Central memory CD8-positive, alpha-beta T cell (primary cell): ENCODE measurements around the gene NCCRP1.

Experiments used
- ATAC-seq: fragments of 150-1000 bp; cut with Tn5 transposase; replicated peaks from 2 replicates; pipeline ENCODE4 v1.10.0; 2022; ENCODE audit warnings: mild to moderate bottlenecking, moderate FRiP score, moderate number of reproducible peaks; ENCODE audit not compliant: poor library complexity, severe bottlenecking; ENCODE audit errors: extremely low read depth
- DNase-seq, 2 donors: peaks; one replicate each; pipeline ENCODE4 v3.0.0; 2021; ENCODE audit warnings: low spot score in 2 of 2
- H3K27ac Mint-ChIP-seq: one replicate; pipeline ENCODE4 v1.8.0; 2022; ENCODE audit warnings: low read depth, mild to moderate bottlenecking, moderate library complexity, mixed read lengths
- H3K27me3 Mint-ChIP-seq: one replicate; pipeline ENCODE4 v1.8.0; 2022; ENCODE audit warnings: mixed read lengths
- H3K36me3 Mint-ChIP-seq: one replicate; pipeline ENCODE4 v1.8.0; 2022; ENCODE audit warnings: mild to moderate bottlenecking, moderate library complexity, mixed read lengths; ENCODE audit not compliant: insufficient read depth
- H3K4me1 Mint-ChIP-seq: one replicate; pipeline ENCODE4 v1.8.0; 2022; ENCODE audit warnings: mixed read lengths
- H3K4me3 Mint-ChIP-seq: one replicate; pipeline ENCODE4 v1.8.0; 2022; ENCODE audit warnings: mild to moderate bottlenecking, moderate library complexity, mixed read lengths
- H3K9me3 Mint-ChIP-seq: one replicate; pipeline ENCODE4 v1.8.0; 2022; ENCODE audit warnings: mixed read lengths

NCCRP1 gene

DNA sequence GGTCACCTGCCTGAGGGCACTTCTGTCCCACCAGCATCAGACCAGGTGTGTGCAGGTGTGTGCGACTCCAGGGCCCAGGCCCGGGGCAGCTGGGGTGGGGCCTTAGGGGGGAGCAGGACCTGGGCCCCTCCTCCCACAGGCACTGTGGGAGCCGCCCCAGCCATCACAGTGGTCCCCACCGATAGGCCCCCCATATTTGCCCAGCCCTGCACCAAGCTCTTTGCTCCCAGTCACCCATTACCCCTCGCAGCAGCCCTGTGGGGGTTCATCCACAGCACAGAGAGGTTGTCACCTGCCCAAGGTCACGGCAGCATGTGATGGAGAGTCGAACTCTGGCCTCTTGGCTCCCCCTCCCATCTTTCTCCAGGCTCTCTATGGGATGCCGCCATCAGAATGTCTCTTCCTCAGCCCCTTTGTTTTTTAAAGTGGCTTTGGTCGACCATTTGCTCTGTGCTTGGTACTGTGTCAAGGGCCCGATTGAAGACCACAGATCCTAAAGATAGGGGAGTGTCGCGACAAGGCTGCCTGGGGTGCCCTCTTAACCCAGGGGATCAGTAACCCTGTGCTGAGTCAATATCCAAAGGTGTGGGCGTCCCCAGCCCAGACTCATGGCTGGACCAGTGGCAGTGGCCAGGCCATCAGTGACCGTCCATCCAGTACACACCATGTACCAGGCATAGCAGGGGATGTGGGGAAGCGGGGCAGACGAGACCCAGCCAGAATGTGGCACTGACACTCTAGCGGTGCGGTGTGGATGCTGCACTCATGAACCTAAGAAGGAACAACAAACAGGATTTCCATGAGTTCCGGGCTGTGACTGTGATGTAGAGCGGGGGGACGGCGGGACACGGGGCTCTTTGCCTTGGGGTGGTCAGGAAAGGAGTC is 28.3 kb upstream of the NCCRP1 start:
- Mint-ChIP-seq H3K27me3 (no peaks in the 10 kb centered on the region), H3K27ac (no peak overlapping the region), H3K4me3 (no peak overlapping the region), H3K36me3 (peaks cover 6% of the 10 kb centered on the region), H3K9me3 (no peaks in the 10 kb centered on the region), H3K4me1 (peaks cover 7% of the 10 kb centered on the region)
- ATAC-seq (no peak), DNase-seq (no peak)

GRCh38 chr19:39169143-39169810 is 27.5 kb upstream of the NCCRP1 start:
- Mint-ChIP-seq H3K36me3 (peaks cover 5% of the 10 kb centered on the region), H3K4me1 (peaks cover 4% of the 10 kb centered on the region), H3K27me3 (no peaks in the 10 kb centered on the region), H3K4me3 (no peak overlapping the region), H3K27ac (no peak overlapping the region), H3K9me3 (no peaks in the 10 kb centered on the region)
- no peak for ATAC-seq
- DNase-seq = no peak

- Mint-ChIP-seq H3K27ac (no peak overlapping the region), H3K27me3 (no peaks in the 10 kb centered on the region), H3K36me3 (peaks cover 4% of the 10 kb centered on the region), H3K9me3 (no peaks in the 10 kb centered on the region), H3K4me3 (no peak overlapping the region), H3K4me1 (no peaks in the 10 kb centered on the region)
- no peak for DNase-seq
- no peak for ATAC-seq
Measured at GRCh38 chr19:39170386-39171231, 26.2 kb upstream of the NCCRP1 start.

- no peak overlapping the region for H3K27ac Mint-ChIP-seq
- no peak for DNase-seq
- H3K4me1 Mint-ChIP-seq = no peaks in the 10 kb centered on the region
- ATAC-seq = no peak
- no peak overlapping the region for H3K4me3 Mint-ChIP-seq
- H3K9me3 Mint-ChIP-seq = no peaks in the 10 kb centered on the region
- H3K27me3 Mint-ChIP-seq = no peaks in the 10 kb centered on the region
- H3K36me3 Mint-ChIP-seq = peaks cover 4% of the 10 kb centered on the region
Measured at GRCh38 chr19:39171479-39172465, 25.0 kb upstream of the NCCRP1 start.

DNA sequence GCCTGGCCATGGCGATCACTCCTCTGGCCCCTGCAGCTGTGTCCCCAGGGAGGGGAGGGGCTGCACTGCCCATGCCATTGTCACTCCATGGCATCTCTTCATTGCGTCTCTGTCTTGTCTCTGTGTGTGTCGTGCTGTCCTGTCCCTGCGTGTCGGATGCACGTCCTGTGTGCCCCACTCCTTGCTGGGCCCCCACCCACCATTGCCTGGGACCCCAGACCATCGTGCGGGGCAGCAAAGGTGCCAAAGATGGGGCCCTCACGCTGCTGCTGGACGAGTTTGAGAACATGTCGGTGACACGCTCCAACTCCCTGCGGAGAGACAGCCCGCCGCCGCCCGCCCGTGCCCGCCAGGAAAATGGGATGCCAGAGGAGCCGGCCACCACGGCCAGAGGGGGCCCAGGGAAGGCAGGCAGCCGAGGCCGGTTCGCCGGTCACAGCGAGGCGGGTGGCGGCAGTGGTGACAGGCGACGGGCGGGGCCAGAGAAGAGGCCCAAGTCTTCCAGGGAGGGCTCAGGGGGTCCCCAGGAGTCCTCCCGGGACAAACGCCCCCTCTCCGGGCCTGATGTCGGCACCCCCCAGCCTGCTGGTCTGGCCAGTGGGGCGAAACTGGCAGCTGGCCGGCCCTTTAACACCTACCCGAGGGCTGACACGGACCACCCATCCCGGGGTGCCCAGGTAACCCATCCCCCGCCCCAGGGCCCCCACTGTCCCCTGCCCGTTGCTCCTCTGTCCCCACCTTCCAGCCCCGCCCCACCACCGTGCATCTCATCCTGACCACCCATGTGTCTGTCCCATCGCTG is 23.9 kb upstream of the NCCRP1 start:
- no peaks in the 10 kb centered on the region for H3K27me3 Mint-ChIP-seq
- H3K9me3 Mint-ChIP-seq = no peaks in the 10 kb centered on the region
- H3K27ac Mint-ChIP-seq = no peak overlapping the region
- DNase-seq (no peak), ATAC-seq (no peak)
- H3K36me3 Mint-ChIP-seq = peaks cover 4% of the 10 kb centered on the region
- no peak overlapping the region for H3K4me3 Mint-ChIP-seq
- H3K4me1 Mint-ChIP-seq = no peaks in the 10 kb centered on the region

- Mint-ChIP-seq H3K27ac (no peak overlapping the region), H3K4me3 (no peak overlapping the region), H3K36me3 (peaks cover 4% of the 10 kb centered on the region), H3K9me3 (no peaks in the 10 kb centered on the region), H3K4me1 (no peaks in the 10 kb centered on the region), H3K27me3 (no peaks in the 10 kb centered on the region)
- DNase-seq = no peak
- no peak for ATAC-seq
Measured at GRCh38 chr19:39173502-39173991, 23.2 kb upstream of the NCCRP1 start.

DNA sequence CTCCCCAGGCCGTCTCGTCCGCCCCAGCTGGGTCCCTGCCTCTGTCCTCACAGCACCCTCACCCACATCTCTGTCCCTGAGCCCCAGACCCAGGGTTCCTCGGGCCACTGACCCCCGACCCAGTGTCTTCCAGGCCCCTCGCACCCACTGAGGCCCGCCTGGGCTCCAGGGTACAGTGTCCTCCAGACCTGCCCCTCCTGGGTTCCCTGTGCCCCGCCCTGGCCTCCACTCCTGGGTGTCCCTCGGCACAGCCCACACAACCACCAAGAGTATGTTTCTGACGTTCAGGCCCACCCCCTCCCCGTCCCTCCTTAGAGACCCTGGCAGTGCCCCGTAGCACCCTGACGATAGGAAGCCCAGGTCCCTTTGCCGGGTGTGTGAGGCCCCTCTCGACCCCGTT is 22.6 kb upstream of the NCCRP1 start:
- Mint-ChIP-seq H3K9me3 (no peaks in the 10 kb centered on the region), H3K36me3 (peaks cover 4% of the 10 kb centered on the region), H3K27me3 (no peaks in the 10 kb centered on the region), H3K4me3 (no peak overlapping the region), H3K27ac (no peak overlapping the region), H3K4me1 (no peaks in the 10 kb centered on the region)
- ATAC-seq (no peak), DNase-seq (no peak)

- ATAC-seq (no peak), DNase-seq (no peak)
- peaks cover 2% of the 10 kb centered on the region for H3K36me3 Mint-ChIP-seq
- no peaks in the 10 kb centered on the region for H3K27me3 Mint-ChIP-seq
- no peak overlapping the region for H3K27ac Mint-ChIP-seq
- H3K4me3 Mint-ChIP-seq = no peak overlapping the region
- H3K4me1 Mint-ChIP-seq = no peaks in the 10 kb centered on the region
- H3K9me3 Mint-ChIP-seq = no peaks in the 10 kb centered on the region
Measured at GRCh38 chr19:39174558-39175544, 21.9 kb upstream of the NCCRP1 start.

DNA sequence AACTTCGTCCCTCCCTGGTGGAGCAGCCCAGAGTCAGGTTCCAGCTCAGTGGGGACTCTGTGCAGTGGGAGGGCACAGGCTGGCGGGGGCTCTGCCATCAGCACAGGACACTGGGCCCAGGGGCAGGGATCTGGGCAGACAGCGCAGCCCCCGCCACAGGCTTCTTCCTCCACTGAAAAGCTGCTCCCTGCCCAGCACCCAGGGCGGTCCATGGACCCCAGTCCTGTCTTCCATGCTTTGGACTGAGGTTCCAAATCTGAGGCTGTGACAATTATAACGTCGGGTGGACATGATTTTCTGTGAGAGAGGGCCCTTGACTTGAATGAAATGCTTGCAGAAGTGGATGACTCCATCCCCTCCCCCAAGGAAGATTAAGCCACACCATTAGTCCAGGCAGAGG is 21.2 kb upstream of the NCCRP1 start:
- no peaks in the 10 kb centered on the region for H3K27me3 Mint-ChIP-seq
- H3K4me1 Mint-ChIP-seq = no peaks in the 10 kb centered on the region
- no peaks in the 10 kb centered on the region for H3K9me3 Mint-ChIP-seq
- DNase-seq = no peak
- H3K27ac Mint-ChIP-seq = no peak overlapping the region
- no peaks in the 10 kb centered on the region for H3K36me3 Mint-ChIP-seq
- ATAC-seq = no peak
- no peak overlapping the region for H3K4me3 Mint-ChIP-seq

GRCh38 chr19:39177110-39177699 is 19.6 kb upstream of the NCCRP1 start:
- H3K4me1 Mint-ChIP-seq = no peaks in the 10 kb centered on the region
- no peak for ATAC-seq
- no peaks in the 10 kb centered on the region for H3K27me3 Mint-ChIP-seq
- H3K9me3 Mint-ChIP-seq = no peaks in the 10 kb centered on the region
- DNase-seq = no peak
- no peak overlapping the region for H3K27ac Mint-ChIP-seq
- H3K4me3 Mint-ChIP-seq = no peak overlapping the region
- no peaks in the 10 kb centered on the region for H3K36me3 Mint-ChIP-seq
